DND-41 (cell line): Measurements from ENCODE around the gene ADAMTS16.

Experiments
- EZH2 ChIP-seq: IDR thresholded peaks from 3 replicates; pipeline ENCODE4 v1.6.1; 2012; ENCODE audit warnings: borderline replicate concordance, low read depth, mild to moderate bottlenecking, moderate library complexity, low read length, inconsistent platforms; ENCODE audit not compliant: severe bottlenecking
- TF ChIP-seq, protein P1 (sequence below): IDR thresholded peaks from 2 replicates; pipeline ENCODE4 v1.5.1; 2012; ENCODE audit warnings: borderline replicate concordance, low read length, moderate library complexity, mild to moderate bottlenecking; ENCODE audit not compliant: poor library complexity, severe bottlenecking; ENCODE audit errors: extremely low read depth

DNA sequence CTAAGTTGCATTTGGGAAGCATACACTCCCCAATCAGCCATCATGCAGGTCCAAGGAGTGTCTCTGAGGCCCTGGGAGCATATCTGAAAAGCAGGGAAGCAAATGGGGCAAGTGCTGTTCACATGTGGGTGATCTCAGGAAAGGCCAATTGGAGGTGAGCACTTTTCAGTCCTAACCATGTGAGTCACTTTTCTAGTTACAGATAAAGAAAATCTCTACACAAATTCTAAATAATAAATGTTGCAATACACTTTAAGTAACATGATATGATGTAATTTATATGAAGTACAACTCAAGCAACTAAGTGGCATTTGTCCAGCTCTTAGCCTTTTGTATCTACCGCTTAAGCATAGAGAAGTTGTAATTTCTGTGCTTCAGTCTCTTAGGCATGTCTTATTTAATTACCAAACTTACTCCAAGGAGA, 18.4 kb downstream of the ADAMTS16 start:
- TF ChIP-seq, protein P1, sequence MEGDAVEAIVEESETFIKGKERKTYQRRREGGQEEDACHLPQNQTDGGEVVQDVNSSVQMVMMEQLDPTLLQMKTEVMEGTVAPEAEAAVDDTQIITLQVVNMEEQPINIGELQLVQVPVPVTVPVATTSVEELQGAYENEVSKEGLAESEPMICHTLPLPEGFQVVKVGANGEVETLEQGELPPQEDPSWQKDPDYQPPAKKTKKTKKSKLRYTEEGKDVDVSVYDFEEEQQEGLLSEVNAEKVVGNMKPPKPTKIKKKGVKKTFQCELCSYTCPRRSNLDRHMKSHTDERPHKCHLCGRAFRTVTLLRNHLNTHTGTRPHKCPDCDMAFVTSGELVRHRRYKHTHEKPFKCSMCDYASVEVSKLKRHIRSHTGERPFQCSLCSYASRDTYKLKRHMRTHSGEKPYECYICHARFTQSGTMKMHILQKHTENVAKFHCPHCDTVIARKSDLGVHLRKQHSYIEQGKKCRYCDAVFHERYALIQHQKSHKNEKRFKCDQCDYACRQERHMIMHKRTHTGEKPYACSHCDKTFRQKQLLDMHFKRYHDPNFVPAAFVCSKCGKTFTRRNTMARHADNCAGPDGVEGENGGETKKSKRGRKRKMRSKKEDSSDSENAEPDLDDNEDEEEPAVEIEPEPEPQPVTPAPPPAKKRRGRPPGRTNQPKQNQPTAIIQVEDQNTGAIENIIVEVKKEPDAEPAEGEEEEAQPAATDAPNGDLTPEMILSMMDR: no peak
- no peak for TF ChIP-seq EZH2
